IMR-90 (cell line): Measurements from ENCODE around the gene FBXO31.

Experiments used
- BHLHE40 ChIP-seq: fragments of 150-350 bp; IDR thresholded peaks from 2 replicates; pipeline ENCODE4 v1.6.1; 2016; ENCODE audit warnings: mild to moderate bottlenecking, low read depth, low read length
- MAZ ChIP-seq: IDR thresholded peaks from 2 replicates; pipeline ENCODE4 v1.6.1; 2012; ENCODE audit warnings: low read depth, mild to moderate bottlenecking, low read length, improper control_type of control experiment, moderate library complexity, borderline replicate concordance
- NFE2L2 ChIP-seq: fragments of 150-350 bp; IDR thresholded peaks from 2 replicates; pipeline ENCODE4 v1.6.1; 2016; ENCODE audit warnings: low read depth, mild to moderate bottlenecking, low read length
- POLR2A ChIP-seq: IDR thresholded peaks from 2 replicates; pipeline ENCODE4 v1.6.1; 2012; ENCODE audit warnings: mild to moderate bottlenecking, low read depth, low read length
- RCOR1 ChIP-seq: IDR thresholded peaks from 2 replicates; pipeline ENCODE4 v1.6.1; 2012; ENCODE audit warnings: mild to moderate bottlenecking, low read length, improper control_type of control experiment; ENCODE audit not compliant: insufficient replicate concordance
- RFX5 ChIP-seq: IDR thresholded peaks from 2 replicates; pipeline ENCODE4 v1.8.0; 2012; ENCODE audit warnings: low read depth, mild to moderate bottlenecking, low read length, moderate library complexity
- TF ChIP-seq, protein P1 (sequence below): conservative IDR thresholded peaks from 2 replicates; pipeline ENCODE4 v1.5.1; 2012; ENCODE audit warnings: mild to moderate bottlenecking, low read depth, low read length, improper control_type of control experiment
- TF ChIP-seq, protein P2 (sequence below): fragments of 150-350 bp; IDR thresholded peaks from 2 replicates; pipeline ENCODE4 v1.6.1; 2017; ENCODE audit warnings: mild to moderate bottlenecking, antibody characterized with exemption, low read length, low read depth

DNA sequence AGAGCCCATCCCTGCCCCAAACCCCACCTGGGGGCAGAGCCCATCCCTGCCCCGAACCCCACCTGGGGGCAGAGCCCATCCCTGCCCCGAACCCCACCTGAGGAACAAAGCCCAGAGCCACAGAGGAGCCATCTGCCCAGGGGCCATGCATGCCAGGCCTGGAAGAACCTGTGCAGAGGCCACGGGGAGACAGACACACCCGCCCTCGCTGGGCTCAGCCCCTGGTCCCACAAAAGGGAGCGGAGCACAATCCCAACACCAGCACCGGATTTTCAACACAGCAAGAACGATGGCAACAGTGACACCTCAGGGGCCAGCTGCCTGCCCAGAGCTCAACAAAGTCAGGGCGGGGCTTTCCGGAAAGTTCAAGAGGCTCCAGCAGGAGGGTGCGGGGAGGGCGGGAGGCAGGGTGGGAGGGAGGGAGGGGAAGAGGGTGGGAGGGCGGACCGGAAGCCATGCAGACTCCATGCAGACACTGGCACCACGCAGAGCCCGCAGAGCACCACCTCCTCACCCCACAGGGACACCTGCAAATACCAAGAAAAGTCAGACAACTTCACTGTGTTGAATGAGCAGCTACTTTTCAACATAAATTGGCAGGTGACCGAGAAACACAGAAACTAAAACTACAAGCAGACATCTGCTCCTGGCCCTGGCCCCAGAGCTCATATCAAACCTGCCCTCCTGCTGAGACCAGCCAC lies 38.5 kb downstream of the FBXO31 start:
- TF ChIP-seq POLR2A (no peak), MAZ (no peak), RFX5 (no peak), BHLHE40 (no peak), RCOR1 (no peak), NFE2L2 (no peak)
- TF ChIP-seq, protein P1, sequence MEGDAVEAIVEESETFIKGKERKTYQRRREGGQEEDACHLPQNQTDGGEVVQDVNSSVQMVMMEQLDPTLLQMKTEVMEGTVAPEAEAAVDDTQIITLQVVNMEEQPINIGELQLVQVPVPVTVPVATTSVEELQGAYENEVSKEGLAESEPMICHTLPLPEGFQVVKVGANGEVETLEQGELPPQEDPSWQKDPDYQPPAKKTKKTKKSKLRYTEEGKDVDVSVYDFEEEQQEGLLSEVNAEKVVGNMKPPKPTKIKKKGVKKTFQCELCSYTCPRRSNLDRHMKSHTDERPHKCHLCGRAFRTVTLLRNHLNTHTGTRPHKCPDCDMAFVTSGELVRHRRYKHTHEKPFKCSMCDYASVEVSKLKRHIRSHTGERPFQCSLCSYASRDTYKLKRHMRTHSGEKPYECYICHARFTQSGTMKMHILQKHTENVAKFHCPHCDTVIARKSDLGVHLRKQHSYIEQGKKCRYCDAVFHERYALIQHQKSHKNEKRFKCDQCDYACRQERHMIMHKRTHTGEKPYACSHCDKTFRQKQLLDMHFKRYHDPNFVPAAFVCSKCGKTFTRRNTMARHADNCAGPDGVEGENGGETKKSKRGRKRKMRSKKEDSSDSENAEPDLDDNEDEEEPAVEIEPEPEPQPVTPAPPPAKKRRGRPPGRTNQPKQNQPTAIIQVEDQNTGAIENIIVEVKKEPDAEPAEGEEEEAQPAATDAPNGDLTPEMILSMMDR, result no peak
- TF ChIP-seq, protein P2, sequence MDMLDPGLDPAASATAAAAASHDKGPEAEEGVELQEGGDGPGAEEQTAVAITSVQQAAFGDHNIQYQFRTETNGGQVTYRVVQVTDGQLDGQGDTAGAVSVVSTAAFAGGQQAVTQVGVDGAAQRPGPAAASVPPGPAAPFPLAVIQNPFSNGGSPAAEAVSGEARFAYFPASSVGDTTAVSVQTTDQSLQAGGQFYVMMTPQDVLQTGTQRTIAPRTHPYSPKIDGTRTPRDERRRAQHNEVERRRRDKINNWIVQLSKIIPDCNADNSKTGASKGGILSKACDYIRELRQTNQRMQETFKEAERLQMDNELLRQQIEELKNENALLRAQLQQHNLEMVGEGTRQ, result no peak
